ENCODE data around the gene YJU2. TPM values are rescaled to one million over a fixed set of nuclear protein-coding genes. Genes with fewer than 3 reads are reported as not detected.

The YJU2 gene
- total and polyA plus RNA-seq, 4 donors = 6.5 to 12.7 (median 10.3) TPM

GRCh38 chr19:4208385-4209094 is 38.3 kb upstream of the YJU2 start:
- Histone ChIP-seq H3K27ac (ENCODE audit: low read depth in 1 of 2, low read length in 2 of 2) (no peak overlapping the region), H3K4me3 (ENCODE audit: low read depth in 1 of 3, low read length in 3 of 3) (no peak overlapping the region), H3K36me3 (ENCODE audit: control insufficient read depth in 4 of 4, insufficient read depth in 3 of 4, low read depth in 1 of 4, low read length in 3 of 4) (no peaks in the 10 kb centered on the region), H3K9ac (ENCODE audit: low read depth in 1 of 2, low read length in 2 of 2) (no peak overlapping the region), H3K4me1 (ENCODE audit: control insufficient read depth in 4 of 4, insufficient read depth in 4 of 4, low read length in 3 of 4) (peaks cover 0 to 5% (median 0%) of the 10 kb centered on the region in 4 donors), H3K27me3 (ENCODE audit: control insufficient read depth in 4 of 4, insufficient read depth in 4 of 4, low read length in 3 of 4) (no peaks in the 10 kb centered on the region), H3K9me3 (ENCODE audit: control insufficient read depth in 4 of 4, low read length in 3 of 4) (no peaks in the 10 kb centered on the region)
- 76% methylated on average over 13 of the region's 13 CpGs for WGBS
- DNase-seq (ENCODE audit: low spot score) = no peak
- TF ChIP-seq RAD21 (IDR thresholded peaks at IDR 0.05) = peak; percentile 65 to 79
- TF ChIP-seq REST (IDR thresholded peaks at IDR 0.05) = no peak
- peak; percentile 47 for TF ChIP-seq CTCF (IDR thresholded peaks at IDR 0.05; ENCODE audit: low read depth, low read length, missing input control)
- no peak for TF ChIP-seq MAX (IDR thresholded peaks at IDR 0.05)
- no peak for TF ChIP-seq GABPA (IDR thresholded peaks at IDR 0.05 in 1 of 2, conservative IDR thresholded peaks at IDR 0.05 in 1 of 2)

- Histone ChIP-seq H3K9ac (ENCODE audit: low read depth in 1 of 2, low read length in 2 of 2) (no peak overlapping the region), H3K36me3 (ENCODE audit: control insufficient read depth in 4 of 4, insufficient read depth in 3 of 4, low read depth in 1 of 4, low read length in 3 of 4) (no peaks in the 10 kb centered on the region), H3K27ac (ENCODE audit: low read depth in 1 of 2, low read length in 2 of 2) (no peak overlapping the region), H3K27me3 (ENCODE audit: control insufficient read depth in 4 of 4, insufficient read depth in 4 of 4, low read length in 3 of 4) (no peaks in the 10 kb centered on the region), H3K4me3 (ENCODE audit: low read depth in 1 of 3, low read length in 3 of 3) (no peak overlapping the region), H3K4me1 (ENCODE audit: control insufficient read depth in 4 of 4, insufficient read depth in 4 of 4, low read length in 3 of 4) (no peaks in the 10 kb centered on the region), H3K9me3 (ENCODE audit: control insufficient read depth in 4 of 4, low read length in 3 of 4) (no peaks in the 10 kb centered on the region)
- WGBS = 87% methylated on average over 15 of the region's 15 CpGs
- no peak for DNase-seq (ENCODE audit: low spot score)
- TF ChIP-seq HNF4A (conservative IDR thresholded peaks at IDR 0.05) (no peak), GABPA (IDR thresholded peaks at IDR 0.05 in 1 of 2, conservative IDR thresholded peaks at IDR 0.05 in 1 of 2) (no peak), RAD21 (IDR thresholded peaks at IDR 0.05) (no peak), FOXA2 (IDR thresholded peaks at IDR 0.05) (no peak), SP1 (IDR thresholded peaks at IDR 0.05) (no peak), EGR1 (IDR thresholded peaks at IDR 0.05; ENCODE audit: low read depth in 2 of 2) (no peak)
Observed at GRCh38 chr19:4210166-4210731, 36.6 kb upstream of the YJU2 start.

GRCh38 chr19:4213116-4213515 is 33.8 kb upstream of the YJU2 start:
- Histone ChIP-seq H3K4me3 (ENCODE audit: low read depth in 1 of 3, low read length in 3 of 3) (no peak overlapping the region), H3K36me3 (ENCODE audit: control insufficient read depth in 4 of 4, insufficient read depth in 3 of 4, low read depth in 1 of 4, low read length in 3 of 4) (no peaks in the 10 kb centered on the region), H3K4me1 (ENCODE audit: control insufficient read depth in 4 of 4, insufficient read depth in 4 of 4, low read length in 3 of 4) (no peaks in the 10 kb centered on the region), H3K27ac (ENCODE audit: low read depth in 1 of 2, low read length in 2 of 2) (no peak overlapping the region), H3K9me3 (ENCODE audit: control insufficient read depth in 4 of 4, low read length in 3 of 4) (no peaks in the 10 kb centered on the region), H3K9ac (ENCODE audit: low read depth in 1 of 2, low read length in 2 of 2) (no peak overlapping the region), H3K27me3 (ENCODE audit: control insufficient read depth in 4 of 4, insufficient read depth in 4 of 4, low read length in 3 of 4) (no peaks in the 10 kb centered on the region)
- no peak for DNase-seq (ENCODE audit: low spot score)
- 88% methylated on average over 3 of the region's 3 CpGs for WGBS
- TF ChIP-seq MAX (IDR thresholded peaks at IDR 0.05) = no peak
- TF ChIP-seq NR2F2 (IDR thresholded peaks at IDR 0.05) = no peak
- TF ChIP-seq TAF1 (conservative IDR thresholded peaks at IDR 0.05) = no peak
- TF ChIP-seq REST (IDR thresholded peaks at IDR 0.05) = no peak
- no peak for TF ChIP-seq HNF4A (conservative IDR thresholded peaks at IDR 0.05)
- TF ChIP-seq FOXA1 (IDR thresholded peaks at IDR 0.05) = no peak
- no peak for TF ChIP-seq EGR1 (IDR thresholded peaks at IDR 0.05; ENCODE audit: low read depth in 2 of 2)
- TF ChIP-seq HNF4G (IDR thresholded peaks at IDR 0.05) = no peak
- no peak for TF ChIP-seq CTCF (IDR thresholded peaks at IDR 0.05; ENCODE audit: low read depth, low read length, missing input control)

All from liver (tissue), 9 donors.